SK-N-SH (cell line): Measurements from ENCODE around the gene XIRP2.

ENCODE experiments used
- CTCF ChIP-seq: fragments of 200-600 bp; sonication (generic); IDR thresholded peaks from 2 replicates; pipeline ENCODE4 v1.6.1; 2017; ENCODE audit warnings: antibody characterized with exemption, mild to moderate bottlenecking, moderate library complexity
- EP300 ChIP-seq, 2 experiments: IDR thresholded peaks; 2 replicates each; pipeline versions ENCODE4 v1.4.0 to v1.6.1; 2012; ENCODE audit warnings: borderline replicate concordance in 1 of 2, low read depth in 1 of 2, low read length in 1 of 2
- EZH2phosphoT487 ChIP-seq: fragments of 200-600 bp; sonication (generic); IDR thresholded peaks from 2 replicates; pipeline ENCODE4 v1.6.1; 2017; ENCODE audit warnings: low read depth, mixed run types, mild to moderate bottlenecking, antibody characterized with exemption, moderate library complexity, borderline replicate concordance
- GATA2 ChIP-seq: sonication (generic); formaldehyde crosslinking; IDR thresholded peaks from 2 replicates; pipeline ENCODE4 v1.5.0; 2020; ENCODE audit warnings: mild to moderate bottlenecking, missing genetic modification reagents
- NRF1 ChIP-seq: IDR thresholded peaks from 2 replicates; pipeline ENCODE4 v1.6.1; 2012; ENCODE audit warnings: low read depth, mild to moderate bottlenecking, low read length
- RAD21 ChIP-seq: IDR thresholded peaks from 2 replicates; pipeline ENCODE4 v1.6.1; 2012; ENCODE audit warnings: mild to moderate bottlenecking, low read length
- REST ChIP-seq: IDR thresholded peaks from 2 replicates; pipeline ENCODE4 v1.6.1; 2012; ENCODE audit warnings: mild to moderate bottlenecking, low read depth, low read length, moderate library complexity
- RFX5 ChIP-seq: IDR thresholded peaks from 2 replicates; pipeline ENCODE4 v1.6.1; 2012; ENCODE audit warnings: mild to moderate bottlenecking, improper control_type of control experiment, low read length
- TAF1 ChIP-seq: IDR thresholded peaks from 2 replicates; pipeline ENCODE4 v1.6.1; 2012; ENCODE audit warnings: low read depth, mild to moderate bottlenecking, low read length, moderate library complexity, borderline replicate concordance
- USF2 ChIP-seq: fragments of 150-350 bp; IDR thresholded peaks from 2 replicates; pipeline ENCODE4 v1.6.1; 2017; ENCODE audit warnings: antibody characterized with exemption, low read length, low read depth, borderline replicate concordance

GRCh38 chr2:167249197-167249596 lies 360.9 kb downstream of the XIRP2 start:
- TF ChIP-seq CTCF (no peak), EZH2phosphoT487 (no peak), EP300 (IDR thresholded peaks at IDR 0.05; ENCODE audit: borderline replicate concordance in 1 of 2, low read depth in 1 of 2, low read length in 1 of 2) (no peak), RFX5 (no peak), GATA2 (CRISPR knock-in tag) (no peak), REST (no peak), USF2 (no peak), TAF1 (no peak), NRF1 (no peak), RAD21 (no peak)
